Gastrocnemius medialis (tissue), 4 donors: ENCODE results near the gene FARP1. TPM values are rescaled to one million over a fixed set of nuclear protein-coding genes. Genes with fewer than 3 reads are reported as not detected.

Source experiments
- ATAC-seq, 2 donors: fragments of 150-250 bp; one replicate each; pipeline ENCODE4 v1.9.1; 2016
- DNase-seq, 2 donors: peaks; one replicate each; pipeline ENCODE4 v3.0.0-alpha.2; 2019
- H3K27ac ChIP-seq, 4 donors: fragments of 200-600 bp; sonication (generic); 1 replicate in 1 of 4; 2 replicates in 3 of 4; pipeline ENCODE4 v1.5.1; 2016 to 2018; ENCODE audit warnings: mild to moderate bottlenecking in 2 of 4, moderate library complexity in 1 of 4
- H3K27me3 ChIP-seq, 3 donors: fragments of 200-600 bp; sonication (generic) in 2 of 3; 1 replicate in 1 of 3; 2 replicates in 2 of 3; pipeline versions ENCODE4 v1.5.1 to v1.6.0; 2016 to 2019; ENCODE audit warnings: mild to moderate bottlenecking in 1 of 3, moderate library complexity in 1 of 3
- H3K36me3 ChIP-seq, 2 donors: fragments of 200-600 bp; sonication (generic) in 1 of 2; one replicate each; pipeline ENCODE4 v1.5.1; 2017 to 2018
- H3K4me1 ChIP-seq, 2 donors: fragments of 200-600 bp; sonication (generic) in 1 of 2; one replicate each; pipeline ENCODE4 v1.5.1; 2016 to 2017; ENCODE audit warnings: mild to moderate bottlenecking in 2 of 2
- H3K4me3 ChIP-seq, 4 donors: fragments of 200-600 bp; sonication (generic) in 3 of 4; 1 replicate in 1 of 4; 2 replicates in 3 of 4; pipeline ENCODE4 v1.5.1; 2016 to 2019; ENCODE audit warnings: mild to moderate bottlenecking in 2 of 4
- H3K9me3 ChIP-seq, 3 donors: fragments of 200-600 bp; sonication (generic) in 2 of 3; 1 replicate in 1 of 3; 2 replicates in 2 of 3; pipeline ENCODE4 v1.5.1; 2016 to 2019
- CTCF ChIP-seq, 5 experiments: fragments of 450-650 bp in 3 of 5; fragments of 200-600 bp in 2 of 5; sonication (generic) in 2 of 5; IDR thresholded peaks in 4 of 5; conservative IDR thresholded peaks in 1 of 5; 1 replicate in 4 of 5; 2 replicates in 1 of 5; pipeline ENCODE4 v1.5.1; 2016 to 2019; ENCODE audit warnings: antibody characterized with exemption in 5 of 5, mild to moderate bottlenecking in 3 of 5, moderate library complexity in 3 of 5
- POLR2A ChIP-seq, 2 donors: fragments of 450-650 bp; IDR thresholded peaks; one replicate each; pipeline ENCODE4 v1.6.1; 2017; ENCODE audit warnings: antibody characterized with exemption in 2 of 2, mild to moderate bottlenecking in 2 of 2, moderate library complexity in 2 of 2
- in situ Hi-C, 4 donors: fragments of 200-750 bp; cut with MboI; loops; one replicate each; pipeline versions ENCODE4 v1.15.0 to v1.8.0; 2017; ENCODE audit warnings: low sequenced_read_pairs in 4 of 4
- intact Hi-C: fragments of 100-400 bp; cut with DNase I; formaldehyde crosslinking; loops from one replicate; pipeline ENCODE4 v1.15.1; 2023; ENCODE audit warnings: low total_unique reads
- total RNA-seq, 4 donors: library from RNA; depleted of rRNA; stranded (reverse); fragments of >200 nt; gene quantifications; one replicate each; pipeline versions ENCODE4 v1.1.0 to v1.2.3, GENCODE V29; 2016

Gene FARP1
- total RNA-seq, 4 donors from 2014 or later: 3.5 to 9.8 (median 4.9) TPM

GRCh38 chr13:98466634-98467236, 323.8 kb downstream of the FARP1 start:
- TF ChIP-seq POLR2A (IDR thresholded peaks at IDR 0.05) (no peak), CTCF (IDR thresholded peaks at IDR 0.05 in 4 of 5, conservative IDR thresholded peaks at IDR 0.05 in 1 of 5) (peak in 4 of 5 experiments; percentile 16 to 63 (median 45))
- H3K27ac ChIP-seq: no peak overlapping the region
- no peak for DNase-seq
- no peak overlapping the region for H3K4me3 ChIP-seq
- intact Hi-C loops (loop anchor here (5.0 kb wide), 1 partner anchor 111 kb away; the partner anchor contains the start of gene STK24), in situ Hi-C loops (loop anchor here in 2 of 4 donors (10.0 kb wide), 2 partner anchors 108 to 118 kb away; partner anchors contain the start of gene STK24 (in 1 of the 2))
- H3K9me3 ChIP-seq: no peaks in the 10 kb centered on the region
- H3K27me3 ChIP-seq: no peaks in the 10 kb centered on the region
- peak in 1 of 2 donors; percentile 39 for ATAC-seq
- peaks cover 0 to 14% of the 10 kb centered on the region in 2 donors for H3K36me3 ChIP-seq
- peaks cover 13 to 15% of the 10 kb centered on the region in 2 donors for H3K4me1 ChIP-seq

DNA sequence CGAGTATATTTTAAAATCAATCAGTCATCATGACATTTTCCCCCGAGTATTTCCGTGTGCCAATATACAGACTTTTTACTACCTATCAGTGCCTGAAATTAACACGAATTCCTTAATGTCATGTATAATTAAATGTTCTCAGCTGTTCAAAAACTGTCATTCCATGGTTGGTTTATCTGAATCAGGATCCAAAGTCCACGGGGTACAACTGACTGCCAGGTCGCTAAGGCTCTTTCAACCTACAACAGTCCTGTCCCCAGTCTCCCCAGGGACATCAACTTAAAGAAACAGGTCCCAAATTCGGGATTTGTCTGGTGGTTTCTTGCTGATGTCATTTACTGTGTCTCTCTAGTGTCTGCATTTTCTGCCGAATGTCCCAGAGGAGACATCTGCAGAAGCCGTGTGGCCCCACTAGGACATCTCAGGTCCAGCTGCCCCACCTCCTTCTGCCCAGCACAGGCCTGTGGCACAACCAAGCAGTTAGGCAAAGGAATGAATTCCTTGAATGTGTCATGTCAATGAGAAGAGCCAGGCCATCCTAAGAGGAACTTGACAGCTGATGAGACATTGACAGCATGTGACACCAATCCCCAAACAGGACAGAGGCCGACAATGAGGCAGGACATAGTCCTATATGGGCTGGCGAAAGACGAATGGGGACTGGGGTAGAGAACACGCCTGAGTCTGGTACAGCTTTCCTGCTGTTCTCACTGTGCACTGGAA, 324.5 kb downstream of the FARP1 start:
- no peak for DNase-seq

GRCh38 chr13:98468361-98468760, 325.5 kb downstream of the FARP1 start:
- Histone ChIP-seq H3K4me1 (peaks cover 13% of the 10 kb centered on the region in 2 donors), H3K36me3 (peaks cover 0 to 17% of the 10 kb centered on the region in 2 donors), H3K9me3 (no peaks in the 10 kb centered on the region), H3K4me3 (no peak overlapping the region), H3K27me3 (no peaks in the 10 kb centered on the region), H3K27ac (peak overlapping the region in 3 of 4 donors; percentile 12 to 13 (median 12))
- peak in 1 of 5 experiments; percentile 22 for TF ChIP-seq CTCF (IDR thresholded peaks at IDR 0.05 in 4 of 5, conservative IDR thresholded peaks at IDR 0.05 in 1 of 5)
- no peak for TF ChIP-seq POLR2A (IDR thresholded peaks at IDR 0.05)
- intact Hi-C loops (loop anchor here (1.0 to 5.0 kb wide), 2 partner anchors 109 to 185 kb away; partner anchors contain the start of gene STK24), in situ Hi-C loops (loop anchor here in 2 of 4 donors (10.0 kb wide), 2 partner anchors 106 to 116 kb away; partner anchors contain the start of gene STK24 (in 1 of the 2))
- ATAC-seq (peak; percentile 59), DNase-seq (no peak)

More for the DNA sequence above, 324.5 kb downstream of the FARP1 start:
- Histone ChIP-seq H3K9me3 (no peaks in the 10 kb centered on the region), H3K4me3 (no peak overlapping the region), H3K27ac (peak overlapping the region in 3 of 4 donors; percentile 12 to 13 (median 12)), H3K36me3 (peaks cover 0 to 17% of the 10 kb centered on the region in 2 donors), H3K4me1 (peaks cover 13 to 15% of the 10 kb centered on the region in 2 donors), H3K27me3 (no peaks in the 10 kb centered on the region)
- peak; percentile 73 to 76 for ATAC-seq
- intact Hi-C loops (loop anchor here (5.0 kb wide), 1 partner anchor 110 kb away; the partner anchor contains the start of gene STK24), in situ Hi-C loops (loop anchor here in 2 of 4 donors (10.0 kb wide), 2 partner anchors 107 to 117 kb away; partner anchors contain the start of gene STK24 (in 1 of the 2))
- TF ChIP-seq CTCF (IDR thresholded peaks at IDR 0.05 in 4 of 5, conservative IDR thresholded peaks at IDR 0.05 in 1 of 5) (no peak), POLR2A (IDR thresholded peaks at IDR 0.05) (no peak)

- Histone ChIP-seq H3K27me3 (no peaks in the 10 kb centered on the region), H3K4me1 (peaks cover 13 to 16% of the 10 kb centered on the region in 2 donors), H3K36me3 (peaks cover 0 to 17% of the 10 kb centered on the region in 2 donors), H3K9me3 (no peaks in the 10 kb centered on the region), H3K4me3 (no peak overlapping the region), H3K27ac (peak overlapping the region in 2 of 4 donors; percentile 2 to 12)
- intact Hi-C loops: loop anchor here (1.0 to 5.0 kb wide), 2 partner anchors 108 to 184 kb away; partner anchors contain the start of gene STK24
- DNase-seq (no peak), ATAC-seq (no peak)
- in situ Hi-C loops: loop anchor here in 2 of 4 donors (10.0 kb wide), 2 partner anchors 106 to 116 kb away; partner anchors contain the start of gene STK24 (in 1 of the 2)
- TF ChIP-seq POLR2A (IDR thresholded peaks at IDR 0.05): no peak
- TF ChIP-seq CTCF (IDR thresholded peaks at IDR 0.05 in 4 of 5, conservative IDR thresholded peaks at IDR 0.05 in 1 of 5): no peak
Measured at GRCh38 chr13:98468929-98469328, 326.0 kb downstream of the FARP1 start.
